HS-5 (cell line): Measurements from ENCODE around the gene ULK1.

Source experiments
- DNase-seq: peaks from one replicate; pipeline ENCODE4 v3.0.0-alpha.2; 2012; ENCODE audit warnings: low read depth

The ULK1 gene

DNA sequence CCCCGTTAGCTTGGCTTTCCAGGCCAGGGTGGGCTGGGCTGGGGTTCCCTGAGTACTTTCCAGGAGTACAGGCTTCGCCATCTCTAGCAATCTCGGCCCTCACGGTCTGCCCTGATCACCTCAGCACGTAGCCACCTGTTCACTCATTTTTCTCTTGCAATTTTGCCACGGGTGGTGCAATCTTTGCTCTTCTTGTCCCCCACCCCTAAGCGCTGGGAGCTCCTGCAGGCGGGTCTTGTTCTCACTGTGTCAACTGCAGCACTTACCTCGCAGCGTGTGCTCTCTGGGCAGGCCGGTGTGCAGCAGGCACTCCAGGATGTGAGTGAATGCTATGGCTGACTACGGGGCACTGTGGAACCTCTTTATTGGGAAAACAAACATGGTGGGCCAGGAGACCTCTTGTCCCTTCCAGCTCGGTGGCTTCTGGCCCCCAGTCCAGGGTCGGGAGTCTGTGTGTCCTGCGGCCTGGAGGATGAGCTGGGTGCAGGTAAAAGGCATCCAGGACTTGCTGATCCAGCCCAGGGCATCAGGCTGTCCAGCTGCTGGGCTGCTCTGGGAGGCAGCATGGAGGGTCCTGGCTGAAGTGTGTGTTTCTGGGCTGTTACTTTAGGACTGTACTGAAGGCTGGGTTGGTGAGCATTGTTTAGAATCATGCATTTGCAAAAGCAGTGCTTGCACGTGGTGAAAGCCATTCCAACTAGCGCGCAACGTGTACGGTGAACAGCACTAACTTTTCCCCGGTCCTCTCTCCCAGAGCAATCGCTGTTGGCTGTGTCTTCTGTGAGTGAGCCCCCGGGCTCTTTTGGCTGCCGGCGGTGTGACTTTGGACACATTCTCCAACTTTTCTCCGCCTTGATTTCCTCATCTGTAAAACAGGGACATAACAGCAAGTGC is 1.5 kb upstream of the ULK1 start:
- no peak for DNase-seq

DNA sequence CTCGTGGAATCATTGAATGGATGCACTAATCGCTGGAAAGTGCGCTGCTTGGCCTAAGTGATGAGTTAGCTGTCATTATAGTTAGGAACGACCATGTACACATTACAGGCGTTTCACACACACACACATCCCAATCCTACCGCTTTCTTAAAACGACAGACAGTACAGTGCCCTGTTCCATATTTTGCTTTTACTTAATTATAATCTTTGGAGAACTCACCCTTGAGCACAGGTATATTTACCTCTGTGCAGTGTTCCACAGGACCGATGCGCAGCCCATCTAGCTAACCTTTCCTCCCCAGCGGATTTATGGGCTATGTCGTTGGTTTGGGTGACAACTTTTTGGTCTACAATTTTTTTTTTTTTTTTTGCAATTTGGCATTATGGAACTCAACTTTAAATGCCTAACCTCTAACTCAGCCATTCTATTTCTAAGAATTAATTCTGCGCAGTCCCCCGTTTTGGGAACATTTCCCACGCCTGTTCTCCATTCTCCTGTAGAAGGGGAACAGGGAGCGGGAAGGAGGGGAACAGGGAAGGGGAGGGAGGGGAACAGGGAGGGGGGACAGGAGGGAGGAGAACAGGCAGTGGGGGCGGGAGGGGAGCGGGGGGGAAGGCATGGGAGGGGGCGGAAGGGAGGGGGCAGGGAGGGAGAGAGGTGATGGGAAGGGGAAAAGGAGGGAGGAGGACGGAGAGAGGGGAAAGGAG is 663 bp upstream of the ULK1 start:
- DNase-seq, result no peak

DNA sequence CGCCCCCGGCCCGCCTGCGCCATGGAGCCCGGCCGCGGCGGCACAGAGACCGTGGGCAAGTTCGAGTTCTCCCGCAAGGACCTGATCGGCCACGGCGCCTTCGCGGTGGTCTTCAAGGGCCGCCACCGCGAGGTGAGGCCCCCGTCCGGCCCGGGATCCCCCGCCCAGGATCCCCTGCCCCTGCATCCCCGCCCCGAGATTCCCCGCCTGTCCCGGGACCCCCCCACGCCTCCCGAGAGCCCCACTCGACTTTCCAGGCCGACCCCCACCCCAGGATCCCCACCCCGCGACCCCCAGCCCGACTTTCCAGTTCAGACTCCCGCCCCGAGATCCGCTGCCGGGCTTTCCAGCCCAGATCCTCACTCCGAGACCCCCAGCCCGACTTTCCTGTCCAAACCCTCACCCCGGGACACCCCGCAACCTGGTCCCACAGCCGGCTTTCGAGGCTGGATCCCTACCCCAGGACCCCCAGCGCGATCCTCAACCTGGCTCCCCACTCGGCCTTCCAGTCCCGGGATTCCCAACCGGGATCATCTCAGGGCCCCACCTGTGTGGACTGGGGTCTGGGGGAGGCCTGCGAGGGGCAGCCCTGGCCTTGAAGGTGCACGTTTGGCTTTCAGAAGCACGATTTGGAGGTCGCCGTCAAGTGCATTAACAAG is 688 bp downstream of the ULK1 start:
- DNase-seq, result no peak

DNA sequence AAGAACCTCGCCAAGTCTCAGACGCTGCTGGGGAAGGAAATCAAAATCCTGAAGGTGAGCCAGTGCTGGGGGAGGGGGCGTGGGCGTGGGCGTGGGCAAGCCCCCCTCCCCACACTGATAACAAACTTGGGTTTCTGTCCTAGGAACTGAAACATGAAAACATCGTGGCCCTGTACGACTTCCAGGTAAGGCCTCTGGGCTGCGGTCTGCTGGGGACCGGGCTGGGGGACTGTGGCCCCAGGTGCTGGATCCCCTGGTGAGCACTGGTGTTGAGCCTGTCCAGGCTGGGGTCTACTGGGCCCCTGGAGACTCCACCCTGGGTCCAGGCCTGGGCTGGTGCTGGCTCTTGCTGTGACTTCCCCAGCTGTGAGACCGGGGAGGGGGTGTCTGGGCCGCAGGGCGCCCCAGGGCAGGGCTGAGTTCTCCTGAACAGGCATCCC is 1.2 kb downstream of the ULK1 start:
- DNase-seq, result no peak

DNA sequence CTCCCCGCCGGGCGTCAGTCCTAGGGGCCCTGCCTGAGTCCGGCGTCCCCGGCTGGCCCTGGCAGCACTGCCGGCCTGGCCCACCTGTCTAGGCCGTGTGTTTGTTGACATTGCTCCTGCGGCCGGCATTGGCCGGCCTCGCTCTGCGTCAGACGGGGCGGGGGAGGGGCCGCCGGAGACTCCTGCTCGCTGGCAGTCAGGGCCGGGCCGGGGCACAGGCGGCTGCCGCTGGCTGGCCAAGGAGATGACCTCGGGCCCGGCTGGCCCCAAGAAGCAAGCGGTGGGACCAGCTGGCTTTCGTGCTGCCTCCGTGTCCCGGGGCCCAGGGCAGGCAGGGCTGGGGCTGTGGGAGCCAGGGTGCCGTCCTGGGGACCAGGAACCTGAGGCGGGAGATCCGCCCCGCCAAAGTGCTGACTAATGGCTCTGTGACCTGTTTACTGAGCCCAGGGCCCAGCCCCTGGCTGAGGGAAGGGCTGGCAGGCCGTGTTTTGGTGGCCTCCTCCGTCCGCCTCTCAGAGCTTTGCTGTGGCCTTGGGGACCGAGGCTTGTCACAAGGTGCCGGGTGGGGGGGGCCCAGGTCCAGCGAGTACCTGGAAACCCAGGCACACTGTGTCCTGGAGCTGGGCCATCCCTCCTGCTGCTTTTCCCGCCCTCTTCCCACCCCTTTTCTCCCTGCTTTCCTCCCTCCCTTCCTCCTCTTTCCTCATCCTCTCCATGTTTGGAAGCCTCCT is 1.8 kb downstream of the ULK1 start:
- peak; percentile 71 for DNase-seq

DNA sequence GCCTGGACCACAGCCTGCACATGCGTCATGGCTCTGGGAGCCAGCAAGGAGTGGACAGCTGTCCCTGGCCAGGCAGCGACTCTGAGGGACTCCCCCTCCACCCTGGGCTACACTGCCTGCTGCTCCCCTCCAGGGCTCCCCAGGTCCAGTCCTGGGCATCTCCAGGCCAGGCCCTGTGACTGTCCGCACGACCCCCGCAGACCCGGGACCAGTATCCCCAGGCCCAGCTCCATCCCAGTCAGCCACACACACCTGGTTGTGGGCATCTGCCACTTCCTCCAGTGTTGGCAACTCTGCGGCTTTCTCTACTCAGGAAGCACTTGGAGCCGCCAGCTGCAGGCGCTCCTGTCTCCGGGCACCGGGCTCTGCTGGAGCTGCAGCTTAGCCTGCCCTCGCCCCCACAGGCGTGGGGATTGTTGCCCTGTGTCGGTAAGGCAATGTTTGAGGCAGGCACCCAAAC is 2.4 kb downstream of the ULK1 start:
- no peak for DNase-seq

DNA sequence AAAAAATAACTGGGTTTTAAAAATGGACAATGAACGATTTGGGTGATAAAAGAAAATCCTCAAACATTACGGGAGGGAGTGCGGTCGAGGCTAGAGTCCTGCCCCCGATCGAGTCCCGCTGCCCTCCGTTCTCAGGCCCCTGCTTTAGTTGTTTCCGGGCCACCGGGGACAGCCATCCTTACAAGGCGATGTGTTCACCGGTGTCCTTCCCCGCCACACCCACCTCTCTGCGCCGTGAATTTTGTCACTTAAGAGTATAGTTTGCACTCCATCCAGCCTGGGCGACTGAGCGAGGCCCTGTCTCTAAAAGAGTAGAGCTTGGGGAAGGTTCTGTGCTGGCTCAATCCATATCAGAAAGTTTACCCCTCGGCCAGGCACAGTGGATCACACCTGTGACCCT is 2.9 kb downstream of the ULK1 start:
- no peak for DNase-seq

DNA sequence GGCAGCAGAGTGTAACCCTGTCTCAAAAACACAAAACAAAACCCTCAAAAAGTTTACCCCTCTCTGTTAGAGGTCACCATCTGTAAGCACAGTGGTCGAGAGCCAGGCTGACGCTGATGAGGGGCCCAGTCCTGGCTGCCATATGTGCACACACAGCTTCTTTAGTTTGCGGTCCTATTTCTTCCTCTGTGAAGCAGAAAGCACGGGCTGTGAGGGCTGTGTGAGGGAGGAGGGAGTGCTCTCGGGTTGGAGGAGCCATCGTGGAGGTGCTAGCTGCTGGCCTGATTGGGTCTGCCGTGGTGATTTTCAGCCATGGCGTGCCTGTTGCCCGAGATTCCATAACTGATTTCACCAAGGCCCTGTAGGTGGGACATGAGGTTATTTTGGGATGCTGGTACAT is 3.5 kb downstream of the ULK1 start:
- no peak for DNase-seq

DNA sequence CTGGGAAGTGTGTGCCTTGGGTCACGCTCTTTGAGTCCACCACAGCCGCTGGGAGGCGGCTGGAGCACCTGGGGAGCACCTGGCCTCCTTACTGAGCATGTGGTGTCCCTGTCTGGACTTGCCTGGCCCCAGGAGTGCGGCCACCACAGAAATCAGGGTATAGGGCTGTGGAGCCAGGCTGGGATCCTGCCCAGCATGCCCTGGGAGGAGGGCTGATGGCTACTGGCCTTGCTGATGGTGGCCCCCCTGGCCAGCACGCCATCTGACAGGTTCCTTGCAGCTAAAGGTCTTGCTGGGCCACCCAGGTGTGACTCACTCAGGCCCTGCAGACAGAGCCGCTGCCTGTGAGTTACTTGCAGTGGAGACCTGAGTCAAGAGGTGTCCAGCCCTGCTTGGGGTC is 6.0 kb downstream of the ULK1 start:
- DNase-seq, result no peak

DNA sequence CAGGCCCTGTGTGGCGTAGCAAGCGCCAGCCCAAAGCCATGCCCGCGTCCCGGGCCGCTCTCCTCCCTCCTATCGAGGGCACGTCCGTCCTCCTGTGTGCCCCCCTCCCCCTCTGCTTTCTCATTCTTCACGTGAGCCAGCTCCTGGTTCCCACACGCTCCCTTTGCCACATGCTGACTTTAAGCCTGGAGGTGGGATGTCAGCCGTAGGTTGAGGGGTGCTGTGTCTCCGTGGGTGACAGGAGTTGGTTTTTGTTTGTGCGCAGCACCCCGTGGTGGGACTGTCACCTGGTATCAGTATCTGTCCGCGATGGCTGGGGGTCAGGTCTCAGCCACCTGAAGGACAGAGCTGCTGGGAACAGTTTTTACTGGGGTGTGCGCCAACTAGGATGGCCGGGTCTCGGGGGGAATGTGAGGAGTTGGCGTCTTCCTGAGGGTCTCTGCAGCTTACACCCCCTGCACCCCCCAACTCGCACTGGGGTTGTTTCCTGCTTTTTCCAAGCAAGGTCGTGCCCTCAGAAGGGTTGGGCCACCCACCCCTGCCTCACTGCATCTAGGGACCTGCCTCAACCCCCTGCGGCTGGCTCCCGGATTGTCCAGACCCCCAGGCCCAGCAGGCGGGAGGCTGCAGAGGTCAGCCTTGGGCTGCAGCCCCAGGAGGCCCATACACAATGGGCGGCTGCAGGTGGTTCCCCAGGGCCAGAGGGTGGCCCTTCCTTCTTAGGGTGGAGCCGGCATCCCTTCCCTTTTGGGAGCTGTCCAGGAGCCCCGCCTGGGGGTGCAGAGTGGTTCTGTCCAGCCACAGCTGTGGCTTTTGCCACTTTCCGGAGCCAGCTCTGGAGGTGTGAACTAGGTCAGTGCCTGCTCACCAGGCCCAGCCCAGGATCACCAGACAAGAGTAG is 7.3 kb downstream of the ULK1 start:
- no peak for DNase-seq

DNA sequence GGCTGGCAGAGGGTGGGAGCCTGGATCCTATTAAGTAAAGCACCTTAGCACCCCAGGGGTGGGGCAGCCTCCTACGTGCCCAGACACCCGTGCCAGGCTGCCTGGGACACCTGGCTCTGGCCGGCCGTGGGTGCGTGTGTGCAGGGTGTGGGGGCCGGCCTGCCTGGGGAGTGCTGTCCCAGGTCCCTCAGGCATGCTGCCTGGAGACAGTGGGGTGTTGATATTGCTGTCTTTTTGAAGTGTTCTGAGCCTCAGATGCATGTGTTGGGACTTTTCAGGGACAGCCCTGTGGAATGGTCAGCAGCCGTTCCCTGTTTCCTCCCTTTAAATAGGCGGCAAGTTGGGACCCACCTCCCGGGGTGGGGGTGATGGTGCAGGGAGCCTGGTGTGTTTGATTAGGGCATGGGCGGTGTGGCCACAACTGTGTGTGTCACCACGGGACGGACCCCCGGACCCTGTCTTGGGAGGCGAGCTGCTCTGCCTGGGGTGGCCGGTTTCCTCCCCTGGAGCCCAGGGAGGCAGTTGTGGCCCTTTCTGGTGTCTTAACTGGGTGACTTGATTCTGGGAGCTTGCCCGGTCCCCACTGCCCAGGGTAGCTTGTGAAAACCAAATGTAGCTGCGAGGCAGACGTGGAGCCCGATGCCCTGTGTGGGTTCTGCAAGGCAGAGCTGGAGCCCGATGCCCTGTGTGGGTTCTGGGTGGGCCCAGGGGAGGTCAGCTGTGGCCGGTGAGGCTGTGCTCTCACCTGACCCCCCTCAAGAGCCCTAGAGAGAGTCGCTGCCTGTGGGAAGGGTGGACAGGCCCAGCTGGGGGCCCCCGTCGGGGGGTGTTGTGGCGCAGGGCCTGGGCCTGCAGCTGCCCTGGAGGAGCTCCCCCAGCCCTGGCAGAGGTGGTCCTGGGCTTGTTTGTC is 8.2 kb downstream of the ULK1 start:
- DNase-seq, result no peak

DNA sequence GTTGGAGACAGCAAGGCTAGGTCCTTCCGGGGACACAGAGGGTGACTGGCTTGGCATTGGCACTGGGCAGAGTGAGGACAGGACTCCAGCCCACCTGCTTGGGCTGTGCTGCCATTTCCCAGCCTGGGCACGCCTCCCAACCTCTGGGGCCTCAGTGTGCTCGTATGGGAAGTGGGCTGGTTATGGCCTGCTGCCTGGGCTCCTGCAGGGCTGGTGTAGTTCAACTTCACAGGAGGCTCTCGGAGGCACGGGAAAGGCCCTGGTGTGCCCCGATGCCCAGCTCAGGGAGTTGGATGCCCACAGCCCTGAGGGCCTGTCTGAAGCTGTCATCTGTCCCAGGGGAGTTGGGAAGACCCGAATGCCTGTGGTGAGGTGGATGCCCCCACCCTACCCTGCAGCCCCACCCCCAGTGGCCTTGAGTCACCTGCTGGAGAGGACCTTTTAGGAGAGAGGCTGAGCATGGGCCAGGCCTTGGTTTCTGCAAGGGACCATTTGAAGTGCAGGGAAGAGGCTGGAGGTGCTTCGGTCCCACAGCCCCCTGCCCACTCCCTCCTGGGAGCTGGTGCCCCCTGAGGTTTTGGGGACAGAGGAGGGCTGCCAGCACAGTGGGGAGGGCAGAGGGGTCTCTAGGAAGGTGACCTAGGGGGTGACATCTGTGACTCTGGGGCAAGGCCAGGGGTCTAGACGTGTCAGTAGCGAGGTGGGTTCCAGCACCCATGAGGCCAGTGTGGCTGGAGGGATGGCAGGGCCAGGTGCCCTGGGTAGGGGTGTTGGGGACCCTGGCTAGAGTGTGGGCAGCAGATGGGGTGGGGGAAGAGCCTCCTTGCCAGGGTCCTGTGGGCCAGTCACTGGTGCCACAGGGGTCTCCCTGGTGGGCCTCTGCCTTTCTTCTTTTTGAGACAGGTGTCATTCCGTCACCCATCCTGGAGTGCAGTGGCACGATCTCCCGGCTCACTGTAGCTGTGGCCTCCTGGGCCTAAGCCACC is 9.1 kb downstream of the ULK1 start:
- no peak for DNase-seq

DNA sequence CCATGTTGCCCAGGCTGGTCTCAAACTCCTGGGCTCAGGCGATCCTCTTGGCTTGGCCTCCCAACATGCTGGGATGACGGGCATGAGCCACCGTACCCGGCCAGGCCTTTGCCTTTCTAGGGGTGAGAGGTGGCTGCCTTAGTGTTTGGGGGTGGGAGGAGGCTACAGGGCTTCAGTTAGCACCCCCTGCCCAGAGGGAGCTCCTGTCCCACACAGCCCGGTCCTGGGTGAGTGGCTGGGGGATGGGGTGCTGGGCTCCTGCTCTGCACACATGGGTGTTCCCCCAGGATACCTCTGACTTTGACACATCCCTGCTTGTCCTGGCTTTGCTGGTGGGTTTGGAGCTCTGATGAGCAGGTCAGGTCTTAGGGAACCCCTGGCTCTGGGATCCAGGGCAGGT is 9.9 kb downstream of the ULK1 start:
- DNase-seq, result no peak

DNA sequence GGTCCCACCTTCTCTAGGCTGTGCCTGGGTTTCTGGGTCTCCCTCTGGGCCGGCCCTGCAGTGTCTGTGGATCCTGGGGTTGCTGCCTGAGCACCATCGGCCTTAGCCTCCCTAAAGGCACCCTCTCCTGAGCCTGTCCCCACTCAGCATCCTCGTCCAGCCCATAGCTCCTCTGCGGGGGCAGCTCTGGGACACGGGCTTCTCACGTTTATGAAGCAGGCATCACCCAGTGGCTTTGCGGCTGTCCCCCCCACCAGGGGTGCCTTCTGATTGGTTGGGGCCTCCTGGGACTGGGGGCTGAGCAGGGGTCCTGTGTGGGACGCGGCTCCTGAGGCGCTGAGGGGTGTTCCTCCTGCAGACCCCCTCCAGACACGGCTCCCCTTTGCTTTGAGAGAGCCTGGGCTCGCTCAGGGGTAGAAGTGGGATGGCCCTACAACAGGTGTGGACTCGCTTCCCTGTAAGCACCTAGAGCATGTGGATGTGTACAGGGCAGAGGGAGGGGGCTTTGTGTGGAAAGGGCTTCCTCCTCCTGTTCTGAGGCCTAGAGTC is 10.7 kb downstream of the ULK1 start:
- no peak for DNase-seq

DNA sequence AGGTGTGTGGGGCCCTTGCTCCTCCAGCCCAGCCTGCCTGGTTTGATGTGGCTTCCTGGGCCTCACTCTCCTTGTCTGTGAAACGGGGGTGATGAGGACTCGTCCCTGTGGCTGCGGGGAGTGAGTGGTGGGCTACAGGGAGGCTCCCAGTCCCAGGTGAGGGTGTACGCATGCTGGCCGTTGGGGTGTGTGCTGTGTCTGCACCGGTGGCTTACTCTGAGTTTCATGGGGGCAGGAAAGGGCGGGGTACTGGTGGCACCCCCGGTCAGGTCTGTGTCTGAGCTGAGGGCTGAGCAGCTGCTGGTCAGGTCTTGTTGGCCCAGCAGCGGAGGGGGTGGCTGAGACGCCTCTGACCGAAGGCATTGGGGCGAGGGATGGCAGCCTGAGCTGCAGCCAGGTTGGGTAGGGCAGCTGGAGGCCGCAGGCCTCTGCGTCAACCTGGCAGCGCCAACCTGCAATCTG is 11.2 kb downstream of the ULK1 start:
- DNase-seq, result no peak

DNA sequence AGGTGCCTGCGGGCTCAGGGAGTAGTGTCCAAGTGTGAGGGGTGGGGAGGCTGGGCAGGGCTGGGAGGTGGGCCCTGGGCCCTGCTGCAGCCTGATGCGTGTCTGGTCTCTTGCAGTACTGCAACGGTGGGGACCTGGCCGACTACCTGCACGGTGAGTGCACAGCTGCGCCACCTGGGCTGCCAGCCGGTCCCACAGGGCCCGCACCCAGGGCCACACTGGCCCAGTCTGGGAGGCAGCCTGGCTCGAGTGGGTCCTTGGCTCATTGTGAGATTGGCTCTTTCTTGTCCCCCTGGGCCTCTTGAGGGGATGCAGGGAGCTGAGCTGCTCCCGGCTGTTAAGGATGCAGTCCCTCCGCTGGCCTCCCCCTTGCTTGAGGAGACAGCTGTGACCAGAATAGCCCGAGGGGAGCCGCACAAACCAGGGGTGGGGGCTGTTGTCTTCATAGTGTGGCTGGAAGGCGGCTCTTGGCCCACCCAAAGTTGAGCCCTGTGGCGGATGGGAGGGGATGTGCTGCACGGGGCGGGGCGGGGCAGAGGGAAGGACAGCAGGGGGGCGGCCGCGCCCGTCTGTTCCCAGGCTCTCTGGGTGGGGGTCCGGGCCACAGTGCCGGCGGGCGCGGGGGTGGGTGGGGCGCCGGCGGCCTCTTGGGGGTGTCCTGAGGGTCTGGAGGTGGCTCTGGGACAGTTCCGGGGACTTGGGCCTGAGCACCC is 13.1 kb downstream of the ULK1 start:
- no peak for DNase-seq
